Measurements from ENCODE around the gene GOLGA6L7. TPM values are rescaled to one million over a fixed set of nuclear protein-coding genes. Genes with fewer than 3 reads are reported as not detected.

The GOLGA6L7 gene
- total and polyA plus RNA-seq, 9 of the 15 experiments (the other 6 are each of a cell fraction or from before 2014, with no cell fraction given) = 0.11 to 0.14 (median 0.11) TPM; not detected in 6

- ATAC-seq = no peak
- FAIRE-seq = no peak
- POLR2A ChIA-PET = interaction anchor here (0.6 to 0.9 kb wide), 2 partner anchors 11 to 15 kb away, joined by 3 to 4 read pairs; no protein-coding TSS in a partner anchor
Measured at GRCh38 chr15:28881170-28881569, 32.7 kb upstream of the GOLGA6L7 start.

More at GRCh38 chr15:28881170-28881569, 32.7 kb upstream of the GOLGA6L7 start:
- Histone ChIP-seq H3K9me3 (replicated peaks; ENCODE audit: control insufficient read depth, insufficient read depth, low read depth, low read length) (no peaks in the 10 kb centered on the region), H3K4me1 (replicated peaks in 1 of 2; ENCODE audit: control insufficient read depth in 2 of 2, insufficient read depth in 2 of 2, low read length in 2 of 2) (peaks cover 0 to 20% of the 10 kb centered on the region in 2 experiments; a peak in 2 of 5 replicates), H3K9ac (ENCODE audit: insufficient read depth in 1 of 2, low read depth in 2 of 2, low read length in 2 of 2) (no peak overlapping the region), H2AFZ (ENCODE audit: low read depth, low read length) (peak overlapping the region; percentile 44; the same call in 1 of the 2 replicates), H3K9me1 (ENCODE audit: control insufficient read depth, insufficient read depth, low read length) (no peaks in the 10 kb centered on the region), H3K27me3 (ENCODE audit: control insufficient read depth in 2 of 2, insufficient read depth in 2 of 2, low read length in 2 of 2) (no peaks in the 10 kb centered on the region), H3K4me2 (ENCODE audit: insufficient read depth, low read length) (no peak overlapping the region), H3K4me3 (no peak overlapping the region), H4K20me1 (replicated peaks; ENCODE audit: control insufficient read depth, insufficient read depth, low read length) (no peaks in the 10 kb centered on the region), H3K79me2 (ENCODE audit: control insufficient read depth, insufficient read depth, low read length) (no peaks in the 10 kb centered on the region; the same call in 2 of the 3 replicates), H3K27ac (ENCODE audit: extremely low read depth, low read depth, low read length) (no peak overlapping the region), H3K36me3 (ENCODE audit: control insufficient read depth, insufficient read depth, low read length) (no peaks in the 10 kb centered on the region)
- WGBS (ENCODE audit: insufficient coverage, low coverage, missing lambda C conversion rate) = 61% methylated on average over 3 of the region's 3 CpGs
- intact Hi-C loops (cut with micrococcal nuclease) (no loop called here), in situ Hi-C loops (cut with MboI) (no loop called here)
- CTCF ChIA-PET (ENCODE audit: low intra/inter-chr PET ratio) = no interaction called here
- TF ChIP-seq CTCF (IDR thresholded peaks at IDR 0.05 in 2 of 3, conservative IDR thresholded peaks at IDR 0.05 in 1 of 3; ENCODE audit: insufficient read depth in 2 of 3, low read depth in 1 of 3, low read length in 3 of 3) = peak in 1 of 3 experiments; percentile 19; a peak in 2 of 6 replicates
- TF ChIP-seq RAD21 (CRISPR knock-in tag; conservative IDR thresholded peaks at IDR 0.05 in 1 of 2, IDR thresholded peaks at IDR 0.05 in 1 of 2) = peak in 1 of 2 experiments; percentile 19; a peak in 1 of 4 replicates
- TF ChIP-seq YY1 (IDR thresholded peaks at IDR 0.05; ENCODE audit: borderline replicate concordance in 1 of 3, control insufficient read depth in 1 of 3, extremely low read depth in 1 of 3, insufficient read depth in 3 of 3, insufficient read length in 1 of 3, insufficient replicate concordance in 2 of 3, low read depth in 1 of 3, low read length in 2 of 3) = no peak
- no peak for DNase-seq (ENCODE audit: extremely low read depth in 1 of 4, low spot score in 3 of 4)
- BruUV-seq (replicated peaks) = no TSS peak

Data from K562 (cell line).